LNCaP clone FGC (cell line): ENCODE results near the gene ARSG.

Source experiments
- DNase-seq: peaks from one replicate; pipeline ENCODE4 v3.0.0-alpha.2; 2011; ENCODE audit warnings: low read depth
- H3K4me3 ChIP-seq: 2 replicates; pipeline ENCODE4 v1.5.1; 2011; ENCODE audit warnings: mild to moderate bottlenecking, low read depth, low read length, control low read depth
- TF ChIP-seq, protein P1 (sequence below): IDR thresholded peaks from 2 replicates; pipeline ENCODE4 v1.5.1; 2012; ENCODE audit warnings: mild to moderate bottlenecking; ENCODE audit not compliant: control insufficient read depth, insufficient read depth; ENCODE audit errors: extremely low read depth

Gene ARSG

DNA sequence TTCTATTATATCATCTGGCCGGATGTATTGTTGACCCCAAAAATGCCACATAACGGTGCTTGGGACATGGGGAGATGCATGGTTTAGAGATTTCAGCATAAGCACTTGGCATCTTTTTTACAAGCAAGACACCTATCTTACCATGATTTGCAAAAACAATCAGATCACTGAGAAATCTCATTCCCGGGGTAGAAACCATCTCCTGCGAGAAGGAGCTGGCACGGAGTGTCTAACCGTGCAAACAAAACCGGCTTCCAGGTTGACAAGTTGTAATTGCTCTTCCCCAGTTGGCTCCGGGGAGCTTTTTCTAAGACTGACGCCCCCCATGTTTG lies 1.4 kb upstream of the ARSG start:
- TF ChIP-seq, protein P1, sequence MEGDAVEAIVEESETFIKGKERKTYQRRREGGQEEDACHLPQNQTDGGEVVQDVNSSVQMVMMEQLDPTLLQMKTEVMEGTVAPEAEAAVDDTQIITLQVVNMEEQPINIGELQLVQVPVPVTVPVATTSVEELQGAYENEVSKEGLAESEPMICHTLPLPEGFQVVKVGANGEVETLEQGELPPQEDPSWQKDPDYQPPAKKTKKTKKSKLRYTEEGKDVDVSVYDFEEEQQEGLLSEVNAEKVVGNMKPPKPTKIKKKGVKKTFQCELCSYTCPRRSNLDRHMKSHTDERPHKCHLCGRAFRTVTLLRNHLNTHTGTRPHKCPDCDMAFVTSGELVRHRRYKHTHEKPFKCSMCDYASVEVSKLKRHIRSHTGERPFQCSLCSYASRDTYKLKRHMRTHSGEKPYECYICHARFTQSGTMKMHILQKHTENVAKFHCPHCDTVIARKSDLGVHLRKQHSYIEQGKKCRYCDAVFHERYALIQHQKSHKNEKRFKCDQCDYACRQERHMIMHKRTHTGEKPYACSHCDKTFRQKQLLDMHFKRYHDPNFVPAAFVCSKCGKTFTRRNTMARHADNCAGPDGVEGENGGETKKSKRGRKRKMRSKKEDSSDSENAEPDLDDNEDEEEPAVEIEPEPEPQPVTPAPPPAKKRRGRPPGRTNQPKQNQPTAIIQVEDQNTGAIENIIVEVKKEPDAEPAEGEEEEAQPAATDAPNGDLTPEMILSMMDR = no peak
- peak overlapping the region; percentile 58 for H3K4me3 ChIP-seq
- DNase-seq = no peak

DNA sequence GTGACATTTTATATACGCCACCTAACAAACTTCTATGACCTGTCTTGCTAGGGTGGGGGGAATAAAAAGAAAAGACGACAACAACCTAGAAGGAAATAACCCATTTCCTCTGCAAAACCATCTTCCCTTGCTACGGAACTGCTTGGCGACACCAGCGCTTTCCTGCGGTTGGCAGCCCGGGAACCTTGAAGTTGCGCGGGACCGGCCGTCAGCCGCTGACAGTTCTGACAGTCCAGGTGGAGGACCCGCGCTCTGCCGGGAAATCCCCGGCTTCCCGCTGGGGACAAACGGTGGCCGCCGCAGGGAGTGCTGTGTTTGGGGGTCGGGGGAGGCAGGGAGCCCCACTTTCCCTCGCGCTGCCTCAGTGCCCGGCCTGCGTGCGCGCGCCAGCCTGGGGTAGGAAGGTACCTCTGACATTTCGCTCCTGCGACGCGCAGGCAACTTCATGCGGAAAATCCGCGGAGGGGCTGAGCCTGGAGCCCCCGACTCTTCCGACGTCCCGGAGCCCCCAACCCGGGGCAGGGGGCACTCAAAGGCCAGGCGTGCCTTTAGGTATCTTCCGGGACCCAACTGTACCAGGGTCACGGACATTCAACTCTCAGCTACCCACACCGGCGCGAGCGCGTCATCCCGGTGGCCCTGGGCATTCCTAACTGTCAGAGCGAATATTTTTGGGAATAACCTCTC lies 884 bp upstream of the ARSG start:
- TF ChIP-seq, protein P1 = no peak
- H3K4me3 ChIP-seq = peak overlapping the region; percentile 58
- no peak for DNase-seq

DNA sequence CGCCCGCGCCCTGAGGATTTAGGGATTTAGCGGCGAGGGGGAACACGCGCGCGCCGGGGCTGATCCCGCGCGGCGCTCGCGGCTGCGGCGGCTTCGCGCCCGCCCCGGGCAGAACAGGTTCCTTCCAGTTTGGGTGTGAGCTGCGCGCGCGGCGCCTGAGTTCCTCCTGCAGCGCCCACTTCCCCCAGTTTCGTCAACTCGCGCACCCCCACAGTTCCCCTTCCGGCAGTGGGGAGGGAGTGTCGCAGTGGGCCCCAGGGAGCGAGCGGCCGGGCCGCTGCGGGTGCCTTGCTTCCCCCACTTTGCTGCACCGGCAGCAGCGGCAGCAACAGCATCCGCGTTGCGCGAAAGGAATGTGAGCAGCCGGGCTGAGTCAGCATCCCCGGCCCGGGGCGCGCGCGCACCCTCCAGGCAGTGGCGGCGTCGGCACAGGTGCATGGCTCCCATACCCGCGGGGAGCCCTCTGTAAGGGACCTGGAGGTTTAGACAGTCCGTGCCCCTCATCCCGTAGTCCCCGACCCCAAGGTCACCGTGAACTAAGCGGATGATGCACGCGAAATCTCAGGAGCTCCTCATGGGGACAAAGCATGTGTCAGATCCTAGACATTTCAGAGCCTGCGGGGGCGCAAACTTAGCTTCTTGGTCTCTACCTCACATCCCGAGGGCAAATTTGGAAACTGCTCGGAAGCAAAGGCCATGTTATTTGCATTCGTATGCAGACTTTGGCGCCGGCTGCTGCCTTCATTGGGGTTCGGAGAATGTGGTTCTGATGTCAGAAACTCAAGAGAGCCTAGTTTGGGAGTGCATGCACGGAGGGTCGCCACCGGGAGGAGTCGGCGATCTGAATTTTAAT lies 767 bp downstream of the ARSG start:
- H3K4me3 ChIP-seq = peak overlapping the region; percentile 58
- no peak for DNase-seq
- TF ChIP-seq, protein P1 = no peak

DNA sequence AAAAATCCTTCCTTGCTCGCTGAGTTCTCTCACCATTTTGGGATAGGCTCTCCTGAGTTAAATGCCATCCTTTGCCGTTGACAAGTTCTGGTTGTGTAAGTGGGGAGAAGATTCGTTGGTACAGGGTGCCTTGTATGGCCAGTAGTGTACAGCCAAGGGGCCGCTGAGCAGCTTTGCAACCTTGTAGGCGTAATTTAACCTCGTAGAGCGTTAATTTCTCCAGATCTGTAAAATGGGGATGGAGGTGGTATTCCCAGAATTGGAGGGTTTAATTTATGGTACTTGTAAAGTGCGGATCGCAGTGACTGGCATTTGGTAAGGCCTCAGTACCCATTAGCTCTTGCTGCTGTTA lies 1.4 kb downstream of the ARSG start:
- no peak for DNase-seq
- TF ChIP-seq, protein P1 = no peak
- peak overlapping the region; percentile 58 for H3K4me3 ChIP-seq

DNA sequence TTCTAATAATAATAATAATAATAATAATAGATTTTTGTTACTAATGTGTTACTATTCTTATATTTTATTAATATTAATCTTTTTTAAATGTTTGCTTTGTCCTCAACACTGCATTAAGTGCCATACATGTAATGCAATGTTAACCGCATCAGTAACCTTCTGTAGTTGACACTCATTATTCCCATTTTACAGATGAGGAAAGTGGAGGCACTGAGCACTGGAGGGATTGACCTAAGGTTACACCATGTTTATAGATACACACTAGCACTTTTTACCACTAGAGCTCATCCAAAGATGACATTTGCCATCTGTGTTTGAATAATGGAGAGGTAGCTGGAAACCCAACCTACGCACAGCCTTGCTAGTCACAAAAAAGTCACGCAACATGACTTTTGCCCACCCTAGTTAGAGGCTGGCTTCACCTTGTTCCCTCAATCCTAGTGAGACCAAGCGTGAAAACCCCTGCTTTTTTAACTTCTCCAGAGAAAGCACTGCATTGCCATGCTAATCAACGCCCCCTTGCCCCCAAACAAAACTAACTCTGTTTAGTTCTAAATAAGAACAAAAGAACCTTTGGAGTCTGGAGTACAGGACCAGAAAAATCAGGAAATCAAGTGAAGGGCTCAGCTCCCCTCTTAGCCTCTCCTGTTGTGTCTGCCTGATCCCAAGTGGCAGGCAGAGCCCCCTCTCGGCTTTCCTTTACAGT lies 2.3 kb downstream of the ARSG start:
- TF ChIP-seq, protein P1 = no peak
- H3K4me3 ChIP-seq = no peak overlapping the region
- no peak for DNase-seq

DNA sequence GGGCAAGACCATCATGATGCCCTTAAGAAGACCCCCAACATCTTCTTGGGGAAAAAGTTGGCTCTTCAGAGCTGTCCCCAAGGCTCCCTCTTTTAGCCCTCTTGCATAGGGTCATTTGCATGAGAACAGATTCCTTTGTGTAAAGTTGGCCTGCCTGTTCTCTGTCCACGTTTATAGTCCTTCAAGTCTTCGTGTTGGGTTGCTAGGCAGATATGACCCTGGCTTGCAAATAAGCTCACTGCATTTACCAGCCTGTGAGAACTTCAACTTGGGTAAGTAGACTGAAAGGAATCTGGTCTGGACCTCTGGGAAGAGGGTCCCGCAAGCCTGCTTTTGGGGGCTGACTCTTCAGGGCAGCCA lies 2.9 kb downstream of the ARSG start:
- no peak for DNase-seq
- no peak overlapping the region for H3K4me3 ChIP-seq
- TF ChIP-seq, protein P1 = no peak
